Measurements from ENCODE around the gene XBP1.

GRCh38 chr22:28769394-28770085 is 30.8 kb downstream of the XBP1 start:
- TF ChIP-seq CTCF (IDR thresholded peaks at IDR 0.05; ENCODE audit: low read depth, low read length) (no peak), POLR2A (IDR thresholded peaks at IDR 0.05; ENCODE audit: extremely low read depth, insufficient read length) (no peak), MAX (IDR thresholded peaks at IDR 0.05; ENCODE audit: low read depth, low read length) (no peak), MYC (IDR thresholded peaks at IDR 0.05; ENCODE audit: low read depth, low read length) (no peak)

Data from NB4 (cell line).